ENCODE results near the gene AKAP8L. TPM values are rescaled to one million over a fixed set of nuclear protein-coding genes. Genes with fewer than 3 reads are reported as not detected.
A peak's percentile ranks its signal among the peaks of the same experiment; 100 is the strongest.
"Not testable (repeated sequence)": the region's sequence is repeated elsewhere in the genome, so short reads cannot be mapped to it uniquely, and the experiment has no call there.

The AKAP8L gene
- total RNA-seq, 1 donor from 2014 or later = 53.5 TPM

- DNase-seq (ENCODE audit: low read depth, low spot score) = no peak
These were observed 64.1 kb downstream of the AKAP8L start for GRCh38 chr19:15354566-15355296.

- no peak for DNase-seq (ENCODE audit: low read depth, low spot score)
These were observed 64.9 kb downstream of the AKAP8L start for GRCh38 chr19:15353908-15354307.

- DNase-seq (ENCODE audit: low read depth, low spot score) = not testable (repeated sequence)
These were observed 66.3 kb downstream of the AKAP8L start for GRCh38 chr19:15352535-15352934.

DNA sequence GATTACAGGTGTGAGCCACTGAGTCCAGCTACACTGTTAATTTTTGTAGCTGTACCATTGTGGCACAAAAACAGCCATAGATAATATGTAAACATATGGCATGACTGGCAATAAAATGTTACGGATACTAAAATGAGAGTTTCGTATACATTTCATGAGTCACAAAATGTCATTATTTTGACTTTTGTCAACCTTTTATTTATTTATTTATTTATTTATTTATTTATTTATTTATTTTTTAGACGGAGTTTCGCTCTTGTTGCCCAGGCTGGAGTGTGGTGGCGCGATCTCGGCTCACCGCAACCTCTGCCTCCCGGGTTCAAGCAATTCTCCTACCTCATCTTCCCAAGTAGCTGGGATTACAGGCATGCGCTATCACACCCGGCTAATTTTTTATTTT lies 77.5 kb downstream of the AKAP8L start:
- not testable (repeated sequence) for DNase-seq (ENCODE audit: low read depth, low spot score)

- DNase-seq (ENCODE audit: low read depth, low spot score) = no peak
These were observed 78.7 kb downstream of the AKAP8L start for GRCh38 chr19:15340086-15340485.

- no peak for DNase-seq (ENCODE audit: low read depth, low spot score)
These were observed 81.6 kb downstream of the AKAP8L start for GRCh38 chr19:15337202-15337601.

DNA sequence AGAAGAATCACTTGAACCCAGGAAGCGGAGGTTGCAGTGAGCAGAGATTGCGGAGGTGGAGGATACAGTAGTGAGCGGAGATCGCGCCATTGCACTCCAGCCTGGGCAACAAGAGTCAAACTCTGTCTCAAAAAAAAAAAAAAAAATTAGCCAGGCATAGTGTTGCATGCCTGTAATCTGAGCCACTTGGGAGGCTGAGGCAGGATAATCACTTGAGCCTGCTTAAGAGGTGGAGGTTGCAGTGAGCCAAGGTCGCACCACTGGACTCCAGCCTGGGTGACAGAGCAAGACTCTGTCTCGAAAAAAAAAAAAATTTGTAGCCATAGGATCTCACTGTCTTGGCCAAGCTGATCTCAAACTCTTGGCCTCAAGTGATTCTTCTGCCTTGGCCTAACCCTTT lies 82.8 kb downstream of the AKAP8L start:
- DNase-seq (ENCODE audit: low read depth, low spot score) = not testable (repeated sequence)

DNA sequence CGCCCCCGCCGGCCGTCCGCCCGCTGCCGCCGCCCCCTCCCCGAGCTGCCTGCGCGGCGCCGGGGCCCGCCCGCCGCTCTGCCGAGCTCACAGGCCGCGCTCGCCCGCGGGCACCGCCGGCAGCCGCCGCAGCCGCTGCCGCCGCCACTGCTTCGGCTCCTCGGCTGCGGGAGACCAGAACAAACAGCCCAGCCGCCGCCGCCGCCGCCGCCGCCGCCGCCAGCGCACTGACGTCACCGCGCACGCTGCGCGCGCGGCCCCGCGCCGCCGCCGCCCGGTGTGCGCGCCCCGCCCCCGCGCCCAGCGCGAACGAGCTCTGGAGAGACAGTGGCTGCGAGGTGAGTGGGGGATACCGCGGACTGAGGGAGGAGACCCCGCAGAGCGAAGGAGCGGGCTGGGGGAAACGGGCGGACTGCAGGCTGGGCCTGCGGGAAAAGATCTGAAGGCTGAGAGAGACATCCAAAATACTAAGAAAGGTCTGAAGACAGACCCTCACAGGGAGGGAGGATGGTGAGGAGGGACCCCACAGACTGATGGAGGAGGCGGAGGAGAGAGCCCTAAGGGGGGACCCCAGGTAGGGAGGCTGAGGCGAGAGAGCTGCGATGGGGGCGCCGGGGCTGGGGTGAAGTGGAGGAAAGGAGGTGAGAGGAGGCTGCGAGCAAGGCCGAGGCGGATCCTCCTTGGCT lies 86.3 kb downstream of the AKAP8L start, which contains the start of gene BRD4:
Gene BRD4 (minus strand): TSS at position 229 of the 686 bp plus-strand sequence. CDS start 59,440 bp downstream, outside the sequence.
- DNase-seq (ENCODE audit: low read depth, low spot score) = no peak

DNA sequence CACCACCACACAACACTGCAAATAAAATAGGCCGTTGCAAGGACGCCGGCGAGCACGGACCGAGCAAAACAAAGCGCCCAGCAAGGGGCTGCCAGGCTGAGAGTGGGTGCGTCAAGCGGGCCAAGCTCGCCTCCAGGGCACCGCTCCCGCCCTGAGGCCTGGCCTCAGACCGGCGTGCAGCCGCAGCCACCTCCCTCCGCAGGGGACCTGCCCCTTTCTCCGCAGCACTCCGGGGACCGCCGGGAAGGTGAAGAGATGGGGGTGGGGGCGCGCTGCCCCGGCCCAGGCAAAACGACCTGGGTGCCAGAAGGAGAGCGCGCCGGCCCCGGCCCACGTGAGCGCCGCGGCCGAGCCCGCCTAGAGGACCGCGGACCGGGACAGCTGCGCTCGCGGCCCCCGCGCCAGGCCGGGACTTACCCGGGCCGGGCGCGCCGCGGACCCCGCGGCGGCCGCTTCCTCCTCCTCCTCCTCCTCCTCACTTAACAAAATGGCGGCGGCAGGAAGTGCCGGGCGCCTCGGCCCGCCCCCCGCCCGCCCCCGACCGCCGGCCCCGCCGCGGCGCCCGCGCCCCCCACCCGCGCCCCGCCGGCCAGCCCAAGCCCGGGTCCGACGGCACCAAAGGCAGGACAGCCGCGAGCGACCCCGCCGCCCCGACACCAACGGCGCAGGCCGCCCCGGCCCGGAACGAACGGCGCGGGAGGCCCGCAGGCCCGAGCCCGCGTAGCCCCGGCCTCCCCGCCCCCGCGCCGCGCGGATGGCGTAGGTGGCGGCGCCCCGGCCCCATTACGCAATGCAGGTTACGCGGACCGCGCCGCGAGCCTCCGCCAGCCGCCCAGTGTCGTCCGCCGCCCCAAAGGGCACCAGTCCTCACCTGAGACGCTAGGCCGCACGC lies 87.1 kb downstream of the AKAP8L start:
- no peak for DNase-seq (ENCODE audit: low read depth, low spot score)

DNA sequence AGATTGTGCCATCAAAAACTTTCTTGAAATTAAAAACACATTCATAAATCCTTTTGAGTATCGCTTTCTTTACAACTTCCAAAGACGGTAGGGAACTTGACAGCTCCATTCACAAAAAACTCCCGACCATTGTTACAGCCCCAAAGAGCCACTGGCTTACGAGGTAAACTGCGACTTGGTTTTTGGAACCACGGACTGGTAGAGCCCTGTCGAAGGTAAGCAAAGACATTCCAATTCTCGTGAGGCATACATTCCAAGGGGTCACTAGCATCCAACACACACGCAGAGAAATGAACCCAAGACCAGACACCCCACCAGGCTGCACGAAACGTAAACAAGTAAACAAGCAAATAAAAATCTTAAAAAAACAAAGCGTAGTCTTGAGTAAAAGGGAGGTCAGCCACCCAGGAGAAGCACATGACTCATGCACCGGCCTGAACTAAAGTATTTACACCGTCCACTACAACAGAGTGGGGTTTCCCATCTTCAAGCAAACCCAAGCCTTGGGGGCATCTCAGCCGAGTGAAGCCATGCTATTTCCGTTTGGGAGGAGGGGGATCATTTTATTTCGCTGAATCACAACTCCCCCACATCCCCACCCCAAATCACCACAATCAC lies 87.9 kb downstream of the AKAP8L start:
- peak; percentile 36 for DNase-seq (ENCODE audit: low read depth, low spot score)

Other genes starting within 250 kb of the AKAP8L start
- gene NOTCH3, start 218.0 kb downstream of the AKAP8L start, total RNA-seq = 0.95 and 1.1 TPM in 2 replicates
- 0.07 TPM in 1 of 2 replicates, not detected in the other for gene EPHX3, start 186.5 kb downstream of the AKAP8L start, total RNA-seq
- 10.0 and 12.3 TPM in 2 replicates for gene BRD4, start 86.4 kb downstream of the AKAP8L start, total RNA-seq
- gene AKAP8, start 39.2 kb downstream of the AKAP8L start, total RNA-seq = 18.4 and 19.4 TPM in 2 replicates
- gene WIZ, start 31.0 kb upstream of the AKAP8L start, total RNA-seq = 6.0 and 8.5 TPM in 2 replicates
- gene RASAL3, start 45.6 kb upstream of the AKAP8L start, total RNA-seq = 0.60 and 0.79 TPM in 2 replicates
- gene PGLYRP2, start 60.5 kb upstream of the AKAP8L start, total RNA-seq = 0.04 TPM in 1 of 2 replicates, not detected in the other
- gene CYP4F22, start 89.5 kb upstream of the AKAP8L start, total RNA-seq = not detected in 2 replicates
- not detected in 2 replicates for gene CYP4F8, start 196.2 kb upstream of the AKAP8L start, total RNA-seq
- gene CYP4F3, start 221.9 kb upstream of the AKAP8L start, total RNA-seq = 0.04 and 0.07 TPM in 2 replicates